Osteoblast (primary cell): ENCODE measurements around the gene GRB7. TPM values are rescaled to one million over a fixed set of nuclear protein-coding genes. Genes with fewer than 3 reads are reported as not detected.
"Not testable (repeated sequence)": the region's sequence is repeated elsewhere in the genome, so short reads cannot be mapped to it uniquely, and the experiment has no call there.

Source experiments
- DNase-seq: peaks from one replicate; pipeline ENCODE4 v3.0.0; 2011; ENCODE audit warnings: low spot score, mixed read lengths; ENCODE audit not compliant: insufficient read length; ENCODE audit errors: missing footprints
- H2AFZ ChIP-seq: 2 replicates; pipeline ENCODE4 v1.6.0; 2011; ENCODE audit warnings: mild to moderate bottlenecking, low read length
- H3K27ac ChIP-seq: 2 replicates; pipeline ENCODE4 v1.5.1; 2011; ENCODE audit warnings: mild to moderate bottlenecking, low read depth, low read length, moderate library complexity
- H3K27me3 ChIP-seq: 2 replicates; pipeline ENCODE4 v1.6.0; 2012; ENCODE audit warnings: mild to moderate bottlenecking, control low read depth, inconsistent platforms, low read length, moderate library complexity; ENCODE audit not compliant: insufficient read depth
- H3K36me3 ChIP-seq: 2 replicates; pipeline ENCODE4 v1.5.1; 2011; ENCODE audit warnings: mild to moderate bottlenecking, low read length, control low read depth, moderate library complexity; ENCODE audit not compliant: insufficient read depth
- H3K4me1 ChIP-seq: 2 replicates; pipeline ENCODE4 v1.5.1; 2011; ENCODE audit warnings: mild to moderate bottlenecking, low read length, control low read depth, moderate library complexity; ENCODE audit not compliant: insufficient read depth
- H3K4me2 ChIP-seq: 2 replicates; pipeline ENCODE4 v1.6.0; 2011; ENCODE audit warnings: mild to moderate bottlenecking, low read length; ENCODE audit not compliant: insufficient read depth
- H3K4me3 ChIP-seq: fragments of 200-600 bp; sonication (generic); 3 replicates; pipeline ENCODE4 v1.5.1; 2012; ENCODE audit warnings: mild to moderate bottlenecking, low read length, inconsistent platforms; ENCODE audit not compliant: insufficient read depth
- H3K79me2 ChIP-seq: 2 replicates; pipeline ENCODE4 v1.6.0; 2012; ENCODE audit warnings: mild to moderate bottlenecking, low read length, control low read depth, inconsistent platforms; ENCODE audit not compliant: insufficient read depth
- H3K9me3 ChIP-seq: 2 replicates; pipeline ENCODE4 v1.5.1; 2011; ENCODE audit warnings: low read depth, low read length, control low read depth
- H4K20me1 ChIP-seq: 2 replicates; pipeline ENCODE4 v1.6.0; 2012; ENCODE audit warnings: mild to moderate bottlenecking, low read length, control low read depth; ENCODE audit not compliant: insufficient read depth
- CTCF ChIP-seq: IDR thresholded peaks from 2 replicates; pipeline ENCODE4 v1.5.1; 2011; ENCODE audit warnings: mild to moderate bottlenecking, low read depth, low read length, moderate library complexity; ENCODE audit errors: extremely low read depth
- total RNA-seq: library from RNA; depleted of rRNA; stranded (reverse); fragments of >200 nt; gene quantifications from 2 replicates; pipeline ENCODE4 v1.2.3, GENCODE V29; 2012

The GRB7 gene
- total RNA-seq, 1 donor, result under 0.01 TPM

- no peak for TF ChIP-seq CTCF
- no peak overlapping the region for H3K4me2 ChIP-seq
- H3K36me3 ChIP-seq, result peaks cover 31% of the 10 kb centered on the region
- H3K4me1 ChIP-seq, result peaks cover 5% of the 10 kb centered on the region
- no peaks in the 10 kb centered on the region for H3K27me3 ChIP-seq
- H4K20me1 ChIP-seq, result no peaks in the 10 kb centered on the region
- DNase-seq, result peak; percentile 25
- no peaks in the 10 kb centered on the region for H3K79me2 ChIP-seq
- no peak overlapping the region for H2AFZ ChIP-seq
- H3K4me3 ChIP-seq, result no peak overlapping the region
- no peak overlapping the region for H3K27ac ChIP-seq
- H3K9me3 ChIP-seq, result no peaks in the 10 kb centered on the region
These were observed 13.0 kb upstream of the GRB7 start for GRCh38 chr17:39724731-39725130.

- H4K20me1 ChIP-seq, DNase-seq, H3K79me2 ChIP-seq, H3K4me1 ChIP-seq, H3K4me2 ChIP-seq, H3K4me3 ChIP-seq, H3K27me3 ChIP-seq, H3K9me3 ChIP-seq, H3K27ac ChIP-seq, H2AFZ ChIP-seq: not testable (repeated sequence)
- H3K36me3 ChIP-seq, result peaks cover 23% of the 10 kb centered on the region
These were observed 11.8 kb upstream of the GRB7 start for GRCh38 chr17:39725923-39726322.

GRCh38 chr17:39726617-39727016, 11.1 kb upstream of the GRB7 start:
- H4K20me1 ChIP-seq, result no peaks in the 10 kb centered on the region
- H3K4me2 ChIP-seq, result no peak overlapping the region
- TF ChIP-seq CTCF, result no peak
- no peaks in the 10 kb centered on the region for H3K9me3 ChIP-seq
- H3K27ac ChIP-seq, result no peak overlapping the region
- no peak overlapping the region for H2AFZ ChIP-seq
- H3K27me3 ChIP-seq, result no peaks in the 10 kb centered on the region
- peak; percentile 52 for DNase-seq
- peaks cover 23% of the 10 kb centered on the region for H3K36me3 ChIP-seq
- no peaks in the 10 kb centered on the region for H3K79me2 ChIP-seq
- H3K4me3 ChIP-seq, result no peak overlapping the region
- H3K4me1 ChIP-seq, result peaks cover 6% of the 10 kb centered on the region

GRCh38 chr17:39727556-39727955, 10.2 kb upstream of the GRB7 start:
- H4K20me1 ChIP-seq, result no peaks in the 10 kb centered on the region
- H3K9me3 ChIP-seq, result no peaks in the 10 kb centered on the region
- peak; percentile 46 for DNase-seq
- no peak for TF ChIP-seq CTCF
- H3K27ac ChIP-seq, result no peak overlapping the region
- H3K36me3 ChIP-seq, result peaks cover 23% of the 10 kb centered on the region
- H3K27me3 ChIP-seq, result no peaks in the 10 kb centered on the region
- H3K4me2 ChIP-seq, result no peak overlapping the region
- H2AFZ ChIP-seq, result no peak overlapping the region
- H3K4me3 ChIP-seq, result no peak overlapping the region
- no peaks in the 10 kb centered on the region for H3K79me2 ChIP-seq
- H3K4me1 ChIP-seq, result peaks cover 6% of the 10 kb centered on the region
